HG03039 (cell line): Measurements from ENCODE around the gene TEC.
"Not testable (repeated sequence)": the region's sequence is repeated elsewhere in the genome, so short reads cannot be mapped to it uniquely, and the experiment has no call there.

Source experiments
- ATAC-seq: cut with Tn5 transposase; IDR thresholded peaks from one replicate; pipeline ENCODE4 v1.9.1; 2021; ENCODE audit warnings: mild to moderate bottlenecking, moderate library complexity; ENCODE audit not compliant: unreplicated experiment

TEC gene

DNA sequence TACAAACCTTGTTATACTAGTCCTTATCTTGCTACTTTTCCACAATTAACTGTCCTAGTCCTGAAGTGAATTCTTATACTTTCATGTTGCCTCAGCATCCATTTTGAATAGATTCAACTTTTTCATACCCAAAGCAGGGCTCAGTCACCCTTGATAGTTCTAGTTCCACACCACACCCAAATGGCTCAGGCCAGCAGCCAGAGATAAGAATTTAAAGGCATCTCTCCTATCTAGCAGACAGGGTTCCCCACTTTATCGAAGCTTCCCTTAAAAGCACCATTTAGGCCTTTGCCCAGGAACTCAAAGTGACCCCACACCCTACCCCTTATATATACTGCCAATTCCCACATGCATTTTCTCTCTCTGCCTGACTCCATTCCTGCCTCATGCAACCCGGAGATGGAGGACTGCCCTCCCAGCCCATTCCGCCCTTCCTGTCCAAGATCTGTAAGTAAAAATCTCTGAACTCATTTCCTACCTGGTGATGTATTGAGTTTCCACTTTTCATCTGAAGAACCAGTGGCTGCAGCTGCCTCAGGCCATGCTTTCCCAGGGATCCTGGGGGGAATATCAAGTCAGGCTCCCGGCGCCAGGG, 71.9 kb downstream of the TEC start:
- ATAC-seq, result no peak

DNA sequence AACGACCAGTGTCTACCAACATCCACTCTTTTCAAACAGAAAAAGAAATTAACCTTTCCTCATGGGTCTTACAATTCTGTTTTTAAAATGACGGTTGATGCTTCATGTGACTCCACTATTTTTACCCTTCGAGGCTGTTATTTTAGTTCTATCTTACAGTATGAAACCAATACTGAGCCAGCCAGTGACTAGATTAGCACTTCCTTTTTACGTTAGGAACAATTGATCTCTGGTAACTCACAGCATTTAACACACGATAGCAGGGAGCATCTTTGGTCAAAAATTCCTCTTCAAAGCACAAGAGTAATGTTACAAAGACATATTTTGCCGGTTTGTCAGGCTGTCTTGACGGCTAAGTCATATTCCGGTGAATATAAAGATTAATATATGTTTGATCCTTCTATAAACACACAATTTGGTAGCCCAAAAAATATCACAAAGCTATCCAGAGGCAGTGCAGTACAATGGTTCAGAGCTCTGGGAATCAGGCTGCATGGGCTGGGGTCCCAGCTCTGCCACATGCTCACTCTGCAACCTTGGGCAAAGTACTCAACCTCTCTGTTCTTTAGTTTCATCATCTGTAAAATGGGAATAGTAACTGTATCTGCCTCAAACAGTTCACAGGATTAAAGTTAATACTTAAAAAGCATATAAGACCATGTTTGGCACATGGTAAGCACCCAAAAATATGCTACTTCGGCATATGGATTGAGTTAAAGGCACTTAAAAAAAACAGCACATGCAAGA, 72.7 kb downstream of the TEC start:
- peak; percentile 57 for ATAC-seq

DNA sequence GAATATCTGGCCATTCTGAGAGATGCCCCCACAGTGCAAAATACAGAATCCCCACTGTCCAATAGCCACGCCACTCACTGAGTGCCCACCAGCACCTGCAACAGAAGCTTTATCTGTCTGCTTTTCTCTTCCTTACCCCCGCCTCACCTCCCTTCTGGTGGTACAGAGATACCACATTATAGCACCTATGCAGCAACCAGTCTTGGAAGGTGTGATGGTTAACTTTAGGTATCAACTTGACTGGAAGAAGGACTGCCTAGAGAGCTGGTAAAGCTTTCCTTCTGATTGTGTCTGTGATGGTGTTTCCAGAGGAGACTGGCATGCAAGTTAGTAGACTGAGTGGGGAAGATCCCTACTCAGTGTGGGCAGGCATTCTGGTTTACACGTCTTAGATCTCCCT, 73.8 kb downstream of the TEC start:
- ATAC-seq, result no peak

DNA sequence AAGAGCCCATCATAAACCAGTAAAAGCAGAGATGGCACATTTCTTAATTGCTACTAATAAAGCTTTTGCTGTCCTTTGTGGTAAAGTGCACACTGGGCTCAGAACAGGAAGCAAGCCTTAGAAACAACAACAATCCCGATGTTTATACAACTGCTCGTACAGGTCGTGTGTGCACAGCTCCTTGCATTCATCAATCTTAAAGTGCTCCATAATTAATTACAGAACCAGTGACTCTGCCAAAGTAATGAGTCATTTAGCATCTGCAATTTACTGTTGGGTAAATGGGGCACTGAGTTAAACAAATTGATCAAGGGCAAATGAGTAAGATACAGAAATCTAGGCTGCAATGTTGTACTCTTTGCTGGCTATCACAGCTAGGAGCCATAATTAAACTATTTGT, 74.3 kb downstream of the TEC start:
- ATAC-seq, result no peak

DNA sequence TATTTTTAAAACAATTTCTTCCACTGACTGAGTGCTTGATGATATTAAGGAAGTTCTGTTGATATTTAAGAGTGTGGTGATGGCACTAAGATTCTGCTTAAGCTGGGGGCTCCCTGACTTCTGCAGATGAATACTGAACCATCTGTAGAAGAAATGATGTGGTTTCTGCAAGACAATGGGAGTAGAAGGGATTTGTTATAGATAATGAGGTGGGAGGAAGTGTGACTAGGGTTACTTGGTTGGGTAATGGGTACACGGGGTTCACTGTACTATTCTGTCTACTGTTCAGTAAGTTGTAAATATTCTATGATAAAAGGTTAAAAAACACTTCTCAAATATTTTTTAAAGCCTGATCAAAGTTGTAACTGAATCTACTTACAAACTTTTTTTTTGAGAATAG, 74.7 kb downstream of the TEC start:
- ATAC-seq, result no peak

DNA sequence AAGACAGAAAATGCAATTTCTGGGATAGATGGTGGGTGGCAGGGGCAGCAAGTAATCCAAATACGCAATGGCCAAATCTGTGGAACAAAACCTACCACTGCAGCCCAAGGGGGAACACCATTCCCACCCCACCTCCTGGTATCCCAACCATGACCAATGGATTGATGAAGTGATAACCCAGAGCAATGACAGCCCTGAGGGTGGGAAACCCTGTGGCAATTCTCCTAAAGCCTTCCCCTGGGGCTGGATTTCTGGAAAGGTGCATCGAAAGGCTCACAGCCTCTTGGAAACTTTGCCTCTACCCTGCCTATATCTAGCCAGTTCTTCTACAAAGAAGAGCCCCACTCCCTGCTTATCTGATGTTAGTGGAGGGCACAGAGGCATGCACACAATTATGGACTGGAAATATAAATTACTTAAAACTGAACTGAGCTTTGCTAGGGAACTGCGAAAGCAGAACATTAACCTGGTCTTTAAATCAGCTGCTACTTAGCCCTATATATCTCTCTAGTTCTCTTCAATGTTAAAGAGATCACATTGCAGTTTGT, 75.6 kb downstream of the TEC start:
- ATAC-seq, result no peak

DNA sequence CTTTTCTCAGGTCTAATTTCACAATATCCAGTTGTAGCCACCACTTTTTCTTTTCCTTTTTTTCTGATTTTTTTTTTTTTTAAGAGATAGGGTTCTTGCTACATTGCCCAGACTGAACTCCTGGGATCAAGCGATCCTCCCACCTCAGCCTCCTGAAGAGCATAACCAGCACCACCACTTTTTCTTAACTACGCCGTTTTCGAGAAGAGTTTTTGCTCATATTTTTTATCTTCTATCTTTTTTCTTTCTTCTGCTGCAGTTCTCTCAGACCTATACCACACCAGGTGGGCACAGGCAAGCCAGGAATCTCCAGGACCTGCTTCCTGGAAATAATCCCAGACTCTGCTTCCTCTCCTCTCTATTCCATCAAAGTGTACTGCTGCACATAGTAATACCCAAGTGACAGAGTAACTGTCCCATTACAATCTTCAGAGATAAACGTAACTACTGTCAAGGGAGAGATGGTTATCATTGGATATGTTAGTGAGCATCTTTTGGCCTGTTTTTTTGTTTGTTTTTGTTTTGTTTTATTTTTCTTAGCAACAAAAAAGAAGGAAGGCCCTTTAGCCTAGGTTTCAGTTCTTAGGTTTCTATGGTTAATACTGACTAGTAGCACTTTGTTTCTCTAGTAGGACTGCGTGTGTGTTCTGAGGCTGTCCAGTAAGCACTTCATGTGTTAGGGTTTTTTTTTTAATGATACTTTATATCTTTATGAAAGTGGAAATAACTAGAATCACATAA, 76.4 kb downstream of the TEC start:
- ATAC-seq, result no peak

DNA sequence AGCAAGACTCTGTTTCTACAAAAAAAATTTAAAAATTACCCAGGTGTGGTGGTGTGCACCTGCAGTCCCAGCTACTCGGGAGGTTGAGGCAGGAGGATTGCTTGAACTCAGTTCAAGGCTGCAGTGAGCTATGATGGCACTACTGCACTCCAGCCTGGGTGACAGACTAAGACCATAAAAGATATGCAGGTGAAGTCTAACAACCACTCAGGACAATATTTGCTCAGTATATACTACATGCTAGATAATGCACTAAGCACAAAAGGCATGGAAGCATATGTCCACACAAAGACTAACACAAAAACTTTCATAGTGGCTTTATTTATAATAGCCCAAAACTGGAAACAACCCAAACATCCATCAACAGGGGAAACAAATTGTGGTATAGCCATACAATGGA, 77.9 kb downstream of the TEC start:
- ATAC-seq, result no peak

DNA sequence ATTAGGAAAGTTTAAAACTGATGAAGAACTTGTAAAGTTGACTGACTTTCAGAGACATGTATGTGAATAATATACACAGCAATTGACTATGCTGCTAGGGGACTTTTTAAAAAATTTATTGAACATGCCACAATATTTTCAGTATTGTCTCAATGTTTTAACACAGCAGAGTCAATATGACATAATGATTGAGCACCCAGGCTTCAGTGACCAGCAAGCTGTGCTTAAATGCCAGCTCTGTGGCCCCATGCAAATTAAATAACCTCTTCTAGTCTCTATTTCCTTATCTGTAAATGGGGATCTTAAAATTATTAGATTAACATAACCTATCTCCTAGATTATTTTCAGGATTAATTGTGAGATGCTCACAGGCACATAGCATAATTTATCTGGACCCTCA, 78.8 kb downstream of the TEC start:
- peak; percentile 57 for ATAC-seq

DNA sequence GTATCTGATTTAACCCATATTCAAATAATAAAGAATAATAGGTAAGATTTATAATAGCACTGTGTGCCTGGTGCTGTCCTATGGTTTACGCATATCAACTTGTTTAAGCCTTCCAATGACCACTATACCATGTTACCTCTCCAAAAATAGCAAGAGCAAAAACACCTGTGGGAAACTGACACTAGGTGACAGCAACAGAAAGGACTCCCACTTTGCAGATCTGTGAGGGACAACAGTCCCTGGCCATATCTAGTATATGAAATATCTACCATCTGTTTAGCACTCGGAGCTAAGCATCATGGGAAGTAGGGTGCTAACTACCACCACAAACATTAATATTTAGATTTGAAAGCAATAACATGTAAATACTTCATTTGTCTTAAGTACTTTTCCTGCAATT, 79.9 kb downstream of the TEC start:
- no peak for ATAC-seq

DNA sequence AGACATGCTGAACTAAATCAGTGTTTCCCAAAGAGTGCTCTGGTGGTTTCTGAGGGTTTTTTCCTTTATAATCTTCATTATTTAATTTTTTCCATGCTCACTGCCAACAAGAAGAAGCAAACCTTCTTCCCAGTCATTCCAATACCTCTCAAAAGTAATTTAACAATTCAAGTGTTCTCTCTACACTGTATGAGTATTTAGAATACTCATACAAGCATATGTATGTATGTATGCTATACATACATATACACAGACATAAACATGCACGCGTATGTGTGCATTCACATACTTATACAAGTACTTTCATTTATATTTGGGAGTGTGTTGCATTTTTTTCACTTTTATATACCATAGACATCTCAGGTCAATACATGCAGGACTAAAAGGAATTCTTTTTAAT, 81.2 kb downstream of the TEC start:
- ATAC-seq, result no peak

DNA sequence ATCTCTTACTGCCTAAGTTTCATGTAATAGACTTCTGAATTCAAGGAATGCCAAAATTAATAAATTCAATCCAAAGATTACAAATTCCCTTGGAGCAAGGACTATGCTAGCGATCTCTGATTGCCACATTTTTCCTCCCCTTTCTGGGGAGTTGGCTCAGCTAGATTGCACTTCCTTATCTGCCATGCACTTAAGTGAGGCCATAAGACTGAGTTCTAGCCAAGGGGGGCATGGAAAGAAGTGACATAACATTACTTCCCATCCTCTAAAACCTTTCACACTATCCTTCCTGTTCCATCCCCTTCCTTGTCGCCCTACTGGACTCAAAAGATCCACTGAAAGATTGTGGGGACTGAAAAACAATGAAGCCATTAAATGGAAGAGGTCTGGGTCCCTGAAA, 81.8 kb downstream of the TEC start:
- no peak for ATAC-seq

DNA sequence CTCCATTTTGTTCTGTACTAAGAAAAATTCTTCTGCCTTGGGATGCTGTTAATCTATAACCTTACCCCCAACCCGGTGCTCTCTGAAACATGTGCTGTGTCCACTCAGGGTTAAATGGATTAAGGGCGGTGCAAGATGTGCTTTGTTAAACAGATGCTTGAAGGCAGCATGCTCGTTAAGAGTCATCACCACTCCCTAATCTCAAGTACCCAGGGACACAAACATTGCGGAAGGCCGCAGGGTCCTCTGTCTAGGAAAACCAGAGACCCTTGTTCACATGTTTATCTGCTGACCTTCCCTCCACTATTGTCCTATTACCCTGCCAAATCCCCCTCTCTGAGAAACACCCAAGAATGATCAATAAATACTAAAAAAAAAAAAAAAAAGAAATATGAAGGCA, 82.6 kb downstream of the TEC start:
- not testable (repeated sequence) for ATAC-seq

DNA sequence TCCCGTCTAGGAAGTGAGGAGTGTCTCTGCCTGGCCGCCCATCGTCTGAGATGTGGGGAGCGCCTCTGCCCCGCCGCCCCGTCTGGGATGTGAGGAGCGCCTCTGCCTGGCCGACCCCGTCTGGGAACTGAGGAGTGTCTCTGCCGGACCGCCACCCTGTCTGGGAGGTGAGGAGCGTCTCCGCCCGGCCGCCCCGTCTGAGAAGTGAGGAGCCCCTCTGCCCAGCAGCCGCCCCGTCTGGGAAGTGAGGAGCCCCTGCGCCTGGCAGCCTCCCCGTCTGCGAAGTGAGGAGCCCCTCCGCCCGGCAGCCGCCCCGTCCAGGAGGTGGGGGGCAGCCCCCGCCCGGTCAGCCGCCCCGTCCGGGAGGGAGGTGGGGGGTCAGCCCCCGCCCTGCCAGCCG, 83.2 kb downstream of the TEC start:
- ATAC-seq, result not testable (repeated sequence)

DNA sequence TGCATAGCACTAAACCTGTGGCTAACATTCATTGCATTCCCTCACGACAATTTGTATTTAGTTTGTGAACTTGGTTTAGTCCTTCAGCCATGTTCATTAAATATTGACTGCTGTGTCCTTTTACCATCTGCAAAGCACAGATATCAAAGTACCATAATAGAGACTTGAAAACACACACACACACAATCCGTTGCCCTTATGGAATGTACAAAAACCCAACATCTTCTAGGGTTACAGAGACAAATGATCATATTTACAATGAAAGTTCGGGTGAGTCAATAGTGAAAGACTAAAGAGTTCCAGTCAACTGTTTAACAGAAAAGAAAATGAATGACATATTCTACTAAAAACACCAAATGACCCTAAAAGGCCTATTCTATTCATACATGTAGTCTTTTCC, 84.8 kb downstream of the TEC start:
- ATAC-seq, result no peak

DNA sequence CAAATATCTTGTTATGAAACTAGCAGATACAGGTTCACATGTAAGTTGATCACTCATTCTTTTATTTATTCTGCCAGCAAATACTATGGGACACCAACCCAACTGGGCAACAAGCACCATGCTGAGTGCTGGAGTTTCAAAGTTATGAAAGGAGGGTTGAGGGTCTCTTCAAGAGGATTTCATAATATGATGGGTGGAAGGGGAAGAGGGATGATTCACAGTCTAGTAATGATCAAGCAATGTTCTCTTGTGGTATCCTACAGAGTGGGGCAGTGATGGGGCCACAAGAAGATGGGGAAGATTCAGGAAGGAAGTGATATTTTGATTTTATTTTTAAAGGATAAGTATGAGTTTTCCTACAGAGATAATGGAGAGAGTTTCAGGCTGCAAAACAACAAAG, 89.4 kb downstream of the TEC start:
- ATAC-seq, result no peak

DNA sequence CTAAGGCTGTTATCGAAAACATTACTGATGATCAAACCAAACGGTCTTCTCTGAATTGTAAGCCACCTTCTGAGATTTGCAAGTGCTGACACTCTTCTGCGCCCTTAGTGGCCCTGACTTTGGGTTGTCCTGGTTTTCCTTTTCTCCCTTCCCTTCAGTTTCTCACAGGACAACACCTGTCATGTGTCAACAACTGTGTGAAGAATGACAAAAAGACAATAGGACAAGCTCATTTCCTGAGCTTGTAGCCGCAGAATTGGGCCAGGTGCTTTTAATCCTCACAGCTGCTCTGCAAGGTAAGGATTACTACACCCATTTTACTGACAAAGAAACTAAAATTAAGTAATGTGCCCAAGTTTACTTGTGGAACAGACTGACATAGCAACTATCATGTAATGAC, 90.7 kb downstream of the TEC start:
- no peak for ATAC-seq

DNA sequence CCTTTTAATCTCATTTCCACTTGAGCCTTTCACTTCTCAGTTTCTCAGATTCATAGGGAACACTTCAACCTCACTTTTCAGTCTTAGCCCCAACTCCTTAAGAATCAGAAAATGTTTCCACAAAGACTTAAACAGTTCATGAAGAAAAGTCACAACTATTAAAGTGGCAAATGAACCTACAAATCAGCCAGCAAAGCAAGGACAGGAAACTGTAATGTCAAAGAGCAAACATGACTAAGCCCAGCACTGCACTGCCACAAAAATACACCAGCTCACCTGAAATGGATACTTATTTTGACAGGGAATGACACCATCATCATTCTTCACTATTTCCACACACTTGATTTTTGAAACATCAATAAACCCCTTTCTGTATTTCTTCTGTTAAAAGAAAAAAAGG, 93.8 kb downstream of the TEC start:
- ATAC-seq, result no peak

DNA sequence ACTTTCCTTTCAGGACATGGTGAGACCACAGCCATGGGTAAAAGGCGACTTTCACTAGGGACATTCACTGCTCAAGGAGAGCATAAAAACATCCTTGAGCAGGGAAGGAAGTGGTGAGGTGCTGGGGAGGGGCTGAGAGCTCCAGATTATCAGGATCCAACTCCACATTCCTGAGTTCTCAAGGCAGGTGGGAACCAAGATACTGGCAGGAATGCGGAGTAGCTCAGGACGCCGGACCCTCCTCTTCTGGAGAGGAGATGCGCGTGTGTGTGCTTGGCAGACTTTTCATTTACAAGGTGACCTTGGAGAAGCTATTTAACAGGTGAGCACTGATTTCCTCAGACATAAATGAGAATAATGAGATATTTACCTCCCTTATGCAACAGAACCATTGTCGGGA, 94.3 kb downstream of the TEC start:
- ATAC-seq, result no peak

DNA sequence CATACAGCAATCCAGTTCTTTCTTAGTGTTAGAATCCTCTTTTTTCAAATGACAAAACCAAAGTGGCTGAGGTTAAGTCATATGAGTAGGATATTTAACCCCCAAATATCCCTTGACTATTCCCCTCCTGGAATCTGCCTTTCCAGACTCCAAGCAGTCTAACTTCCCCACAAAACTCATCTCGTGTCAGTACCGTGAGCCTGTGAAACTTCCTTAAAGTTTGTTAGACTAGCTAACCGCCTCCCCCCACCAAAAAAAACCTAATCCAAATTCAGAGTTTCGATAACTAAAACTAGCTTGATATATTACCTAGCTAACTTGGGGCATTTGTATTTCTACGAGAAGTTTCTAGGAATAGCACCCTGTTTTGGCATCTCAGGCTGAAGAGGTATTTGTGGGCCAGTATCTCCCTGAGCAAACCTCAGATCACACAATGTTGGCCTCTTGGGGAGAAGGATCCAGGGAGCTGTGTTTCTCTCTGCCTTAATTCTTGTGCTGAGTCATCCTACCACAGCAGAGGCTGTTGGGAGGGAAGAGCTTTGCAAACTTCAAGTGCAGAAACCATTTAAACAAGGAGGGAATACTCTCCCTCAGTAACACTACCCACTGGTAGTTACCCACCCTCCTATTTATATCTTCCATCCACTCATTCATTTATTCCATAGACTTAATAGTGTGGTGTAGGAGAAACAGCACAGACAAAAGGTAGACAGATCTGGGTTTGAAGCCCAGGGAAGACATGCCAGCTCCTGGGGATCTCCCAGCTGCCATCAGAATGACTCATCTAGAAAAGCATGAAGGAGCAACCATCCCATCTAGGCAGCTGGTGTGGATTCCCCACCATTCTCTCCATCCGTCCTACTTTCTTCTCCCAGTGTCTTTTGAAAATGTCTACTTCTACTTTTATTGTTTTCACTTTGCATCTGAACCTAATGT, 96.3 kb downstream of the TEC start:
- ATAC-seq, result peak; percentile 71

DNA sequence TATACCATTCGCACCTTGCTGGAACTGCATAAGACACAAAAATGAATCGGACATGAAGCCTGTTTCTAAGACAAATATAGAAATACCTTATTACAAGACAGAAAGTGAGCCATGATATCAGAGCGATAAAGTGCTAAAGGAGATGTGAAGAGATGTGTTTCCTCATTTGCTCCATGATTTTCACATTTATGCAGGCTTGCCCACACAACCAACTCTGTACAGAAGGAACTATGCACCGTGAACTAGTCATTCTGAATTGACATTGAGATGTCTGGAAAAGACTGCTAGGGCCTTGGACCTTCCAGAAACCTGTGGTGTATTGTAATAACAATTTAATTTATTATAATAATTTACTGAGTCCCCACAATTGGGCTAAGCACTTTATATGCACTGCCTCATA, 97.0 kb downstream of the TEC start:
- no peak for ATAC-seq
